BLaER1 treated with 17β-estradiol and CSF1 and Interleukin-3, amounts not matched to agents 10 nM and 100 nM (cell line): ENCODE results near the gene KIF1A.

Experiments used
- H3K27ac ChIP-seq, 11 experiments: shearing (Covaris generic); formaldehyde crosslinking; 2 replicates each; pipeline ENCODE4 v1.8.1; 2022
- H3K27me3 ChIP-seq, 11 experiments: shearing (Covaris generic); formaldehyde crosslinking; 2 replicates each; pipeline ENCODE4 v1.8.1; 2022
- H3K36me3 ChIP-seq, 11 experiments: shearing (Covaris generic); formaldehyde crosslinking; 2 replicates each; pipeline ENCODE4 v1.8.1; 2022
- H3K4me1 ChIP-seq, 10 experiments: shearing (Covaris generic); formaldehyde crosslinking; 2 replicates each; pipeline ENCODE4 v1.8.1; 2022
- H3K4me2 ChIP-seq, 11 experiments: shearing (Covaris generic); formaldehyde crosslinking; 2 replicates each; pipeline ENCODE4 v1.8.1; 2022
- H3K4me3 ChIP-seq, 10 experiments: shearing (Covaris generic); formaldehyde crosslinking; 2 replicates each; pipeline ENCODE4 v1.8.1; 2022
- H3K9ac ChIP-seq, 11 experiments: shearing (Covaris generic); formaldehyde crosslinking; 2 replicates each; pipeline ENCODE4 v1.8.1; 2022
- H3K9me3 ChIP-seq, 11 experiments: shearing (Covaris generic); formaldehyde crosslinking; replicated peaks in 1 of 11; 2 replicates each; pipeline ENCODE4 v1.8.1; 2022
- H4K20me1 ChIP-seq, 11 experiments: shearing (Covaris generic); formaldehyde crosslinking; 2 replicates each; pipeline ENCODE4 v1.8.1; 2022
- Cebpa-rat ChIP-seq, 11 experiments: shearing (Covaris generic); IDR thresholded peaks; 2 replicates each; pipeline ENCODE4 v1.8.1; 2022

Gene KIF1A

DNA sequence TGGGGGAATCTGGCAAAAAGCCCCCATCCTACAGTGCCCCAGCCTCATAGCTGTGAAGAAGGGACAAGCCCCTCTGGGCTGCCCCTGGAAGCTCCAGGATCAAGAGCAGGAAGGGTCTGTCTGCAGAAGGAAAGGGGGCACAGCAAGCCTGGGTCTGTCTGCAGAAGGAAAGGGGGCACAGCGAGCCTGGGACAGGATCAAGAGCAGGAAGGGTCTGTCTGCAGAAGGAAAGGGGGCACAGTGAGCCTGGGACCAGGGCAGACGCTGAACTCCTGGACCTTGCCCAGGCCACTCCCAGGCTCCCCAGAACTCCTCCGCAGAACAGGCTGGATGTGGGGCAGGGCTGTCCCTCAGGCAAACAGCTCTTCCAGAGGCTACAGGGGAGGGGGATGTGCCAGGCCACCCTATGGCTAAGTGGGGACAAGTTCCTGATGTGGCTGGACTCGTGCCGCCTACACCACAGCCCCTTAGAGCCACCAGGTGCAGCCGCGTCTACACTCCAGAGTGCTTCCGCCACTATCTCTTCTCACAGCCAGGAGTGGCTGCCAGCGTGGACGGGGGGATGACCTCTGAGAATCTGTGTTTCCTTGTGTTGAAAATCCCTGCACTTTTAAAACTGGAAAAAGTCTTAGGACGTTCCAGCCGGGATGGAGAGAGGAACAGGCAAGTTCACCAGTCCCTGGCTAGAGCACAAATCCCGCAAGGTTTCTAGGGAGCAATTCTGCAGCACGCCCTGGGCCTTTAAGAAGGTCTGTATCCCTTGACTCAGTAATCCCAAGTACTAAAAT is 20.8 kb downstream of the KIF1A start:
- Histone ChIP-seq H3K4me1 (peaks cover 0 to 37% (median 27%) of the 10 kb centered on the region in 10 experiments; a peak in 16 of 20 replicates), H3K4me2 (no peak overlapping the region), H4K20me1 (peaks cover 0 to 10% (median 0%) of the 10 kb centered on the region in 11 experiments; a peak in 1 of 22 replicates), H3K36me3 (no peaks in the 10 kb centered on the region), H3K9ac (no peak overlapping the region), H3K27ac (no peak overlapping the region), H3K4me3 (no peak overlapping the region), H3K27me3 (0 out of 22 replicates have a peak, but pooled peaks cover 0 to 3% (median 0%) of the 10 kb centered on the region in 11 experiments), H3K9me3 (peaks cover 0 to 18% (median 9%) of the 10 kb centered on the region in 11 experiments; a peak in 17 of 22 replicates)
- TF ChIP-seq Cebpa-rat (IDR thresholded peaks at IDR 0.05), result no peak

- Histone ChIP-seq H3K36me3 (no peaks in the 10 kb centered on the region), H3K9ac (no peak overlapping the region), H3K4me2 (peak overlapping the region in 4 of 11 experiments; percentile 67 to 79 (median 74); a peak in 5 of 22 replicates), H3K27ac (0 out of 22 replicates have a peak overlapping the region, but pooled peaks of 1 of the 11 experiments have one; percentile 49), H3K4me1 (peaks cover 0 to 37% (median 27%) of the 10 kb centered on the region in 10 experiments; a peak in 16 of 20 replicates), H4K20me1 (peaks cover 0 to 10% (median 0%) of the 10 kb centered on the region in 11 experiments; a peak in 1 of 22 replicates), H3K27me3 (0 out of 22 replicates have a peak, but pooled peaks cover 0 to 3% (median 0%) of the 10 kb centered on the region in 11 experiments), H3K4me3 (no peak overlapping the region), H3K9me3 (peaks cover 0 to 18% (median 9%) of the 10 kb centered on the region in 11 experiments; a peak in 17 of 22 replicates)
- no peak for TF ChIP-seq Cebpa-rat (IDR thresholded peaks at IDR 0.05)
Observed at GRCh38 chr2:240798327-240798905, 21.6 kb downstream of the KIF1A start.

- H3K36me3 ChIP-seq, result no peaks in the 10 kb centered on the region
- H3K9me3 ChIP-seq, result peaks cover 0 to 18% (median 9%) of the 10 kb centered on the region in 11 experiments; a peak in 17 of 22 replicates
- no peak for TF ChIP-seq Cebpa-rat (IDR thresholded peaks at IDR 0.05)
- H3K4me1 ChIP-seq, result peaks cover 0 to 37% (median 27%) of the 10 kb centered on the region in 10 experiments; a peak in 16 of 20 replicates
- H3K4me2 ChIP-seq, result peak overlapping the region in 7 of 11 experiments; percentile 55 to 79 (median 71); a peak in 12 of 22 replicates
- peak overlapping the region in 2 of 11 experiments; percentile 6 to 14; a peak in 2 of 22 replicates for H3K9ac ChIP-seq
- 0 out of 22 replicates have a peak, but pooled peaks cover 0 to 3% (median 0%) of the 10 kb centered on the region in 11 experiments for H3K27me3 ChIP-seq
- no peak overlapping the region for H3K4me3 ChIP-seq
- H3K27ac ChIP-seq, result peak overlapping the region in 1 of 11 experiments; percentile 49; a peak in 2 of 22 replicates
- H4K20me1 ChIP-seq, result peaks cover 0 to 10% (median 0%) of the 10 kb centered on the region in 11 experiments; a peak in 1 of 22 replicates
Observed at GRCh38 chr2:240797914-240798313, 22.1 kb downstream of the KIF1A start.

DNA sequence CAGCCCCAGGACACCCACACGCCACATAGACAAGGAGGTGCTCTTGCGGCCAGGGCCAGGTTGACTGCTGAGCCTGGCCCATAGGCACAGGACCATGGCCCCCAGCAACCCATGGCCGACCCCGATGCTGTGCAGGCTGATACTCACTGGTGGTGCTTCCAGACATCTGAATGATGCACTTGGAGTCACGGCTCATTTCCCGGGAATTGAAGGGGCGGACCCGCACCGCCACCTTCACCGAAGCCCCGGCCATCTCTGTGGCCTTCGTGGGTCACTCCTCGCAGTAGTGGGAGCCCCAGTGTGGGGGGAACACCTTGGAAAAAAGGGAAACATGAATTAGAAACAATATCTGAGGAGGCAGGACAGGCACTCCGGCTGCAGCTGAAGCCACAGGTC is 22.5 kb downstream of the KIF1A start:
- H3K27ac ChIP-seq, result peak overlapping the region in 2 of 11 experiments; percentile 14 to 49; a peak in 3 of 22 replicates
- peaks cover 0 to 18% (median 9%) of the 10 kb centered on the region in 11 experiments; a peak in 17 of 22 replicates for H3K9me3 ChIP-seq
- TF ChIP-seq Cebpa-rat (IDR thresholded peaks at IDR 0.05), result no peak
- H4K20me1 ChIP-seq, result peaks cover 0 to 10% (median 0%) of the 10 kb centered on the region in 11 experiments; a peak in 1 of 22 replicates
- 0 out of 22 replicates have a peak, but pooled peaks cover 0 to 3% (median 0%) of the 10 kb centered on the region in 11 experiments for H3K27me3 ChIP-seq
- H3K4me1 ChIP-seq, result peaks cover 0 to 37% (median 27%) of the 10 kb centered on the region in 10 experiments; a peak in 16 of 20 replicates
- H3K4me3 ChIP-seq, result no peak overlapping the region
- peak overlapping the region in 2 of 11 experiments; percentile 6 to 14; a peak in 2 of 22 replicates for H3K9ac ChIP-seq
- H3K4me2 ChIP-seq, result peak overlapping the region in 9 of 11 experiments; percentile 24 to 79 (median 67); a peak in 17 of 22 replicates
- no peaks in the 10 kb centered on the region for H3K36me3 ChIP-seq

GRCh38 chr2:240796543-240797499 is 23.2 kb downstream of the KIF1A start:
- Histone ChIP-seq H3K9me3 (peaks cover 0 to 16% (median 8%) of the 10 kb centered on the region in 11 experiments; a peak in 17 of 22 replicates), H3K36me3 (no peaks in the 10 kb centered on the region), H3K27ac (peak overlapping the region in 3 of 11 experiments; percentile 38 to 65 (median 49); a peak in 6 of 22 replicates), H3K4me2 (peak overlapping the region in 9 of 11 experiments; percentile 24 to 79 (median 67); a peak in 18 of 22 replicates), H3K27me3 (0 out of 22 replicates have a peak, but pooled peaks cover 0 to 3% (median 0%) of the 10 kb centered on the region in 11 experiments), H4K20me1 (peaks cover 0 to 10% (median 0%) of the 10 kb centered on the region in 11 experiments; a peak in 1 of 22 replicates), H3K4me3 (no peak overlapping the region), H3K9ac (peak overlapping the region in 3 of 11 experiments; percentile 14 to 61 (median 28); a peak in 3 of 22 replicates), H3K4me1 (peaks cover 0 to 37% (median 27%) of the 10 kb centered on the region in 10 experiments; a peak in 16 of 20 replicates)
- peak in 1 of 11 experiments; percentile 41; a peak in 1 of 22 replicates for TF ChIP-seq Cebpa-rat (IDR thresholded peaks at IDR 0.05)

DNA sequence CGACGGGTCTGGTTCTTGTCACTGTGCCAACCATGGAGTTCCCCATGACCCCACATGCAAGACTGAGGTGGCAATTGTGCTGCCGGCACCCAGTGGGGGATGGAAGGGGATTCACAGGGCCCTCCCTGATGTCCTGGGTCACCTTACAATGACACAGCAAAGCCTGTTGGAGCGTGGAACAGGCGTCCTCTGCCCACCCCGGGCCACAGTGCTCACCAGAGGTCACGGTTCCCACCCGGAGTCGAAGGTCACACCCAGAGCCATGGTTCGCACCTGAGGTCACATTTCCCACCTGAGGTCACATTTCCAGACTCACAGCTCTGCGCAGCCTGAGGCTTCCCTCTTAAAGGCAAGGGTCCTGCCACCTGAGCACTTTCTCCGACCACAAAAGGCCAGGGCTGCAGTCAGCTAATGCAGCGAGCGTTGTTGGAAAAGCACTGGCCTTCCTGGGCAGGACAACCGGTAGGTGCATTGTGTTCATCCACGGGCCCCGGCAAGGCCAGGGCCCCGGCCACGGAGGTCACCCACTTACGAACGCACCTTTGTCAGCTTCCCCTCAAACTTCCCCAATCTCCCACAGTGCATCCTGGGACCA is 24.0 kb downstream of the KIF1A start:
- Histone ChIP-seq H3K36me3 (no peaks in the 10 kb centered on the region), H3K4me1 (peaks cover 0 to 38% (median 27%) of the 10 kb centered on the region in 10 experiments; a peak in 16 of 20 replicates), H3K4me2 (peak overlapping the region in 9 of 11 experiments; percentile 24 to 79 (median 67); a peak in 17 of 22 replicates), H3K9me3 (peaks cover 0 to 8% (median 0%) of the 10 kb centered on the region in 11 experiments; a peak in 6 of 22 replicates), H3K27me3 (0 out of 22 replicates have a peak, but pooled peaks cover 0 to 3% (median 0%) of the 10 kb centered on the region in 11 experiments), H3K9ac (peak overlapping the region in 2 of 11 experiments; percentile 28 to 61; a peak in 3 of 22 replicates), H4K20me1 (peaks cover 0 to 10% (median 0%) of the 10 kb centered on the region in 11 experiments; a peak in 1 of 22 replicates), H3K27ac (peak overlapping the region in 3 of 11 experiments; percentile 38 to 65 (median 49); a peak in 5 of 22 replicates), H3K4me3 (no peak overlapping the region)
- TF ChIP-seq Cebpa-rat (IDR thresholded peaks at IDR 0.05), result no peak

DNA sequence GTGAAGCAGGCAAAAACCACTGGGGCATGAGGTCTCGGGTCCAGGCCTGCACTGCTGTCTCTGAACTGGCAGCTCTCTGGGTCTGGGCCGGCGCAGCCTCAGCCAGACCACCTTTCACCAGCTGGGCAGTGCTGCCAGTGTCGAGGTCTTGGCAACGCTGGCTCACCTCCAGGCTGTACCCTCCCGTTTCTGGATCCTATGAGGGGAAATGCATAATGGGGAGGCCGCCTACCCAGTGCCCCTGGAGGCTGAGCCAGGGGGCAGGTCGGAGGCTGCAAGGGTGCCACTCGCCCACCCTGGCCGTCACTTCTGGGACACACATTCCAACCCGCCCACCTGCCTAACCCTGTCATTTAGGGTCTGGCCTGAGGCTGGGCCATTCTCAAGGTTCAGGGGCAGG is 24.6 kb downstream of the KIF1A start:
- TF ChIP-seq Cebpa-rat (IDR thresholded peaks at IDR 0.05), result no peak
- Histone ChIP-seq H3K27ac (peak overlapping the region in 1 of 11 experiments; percentile 65; a peak in 1 of 22 replicates), H4K20me1 (peaks cover 0 to 10% (median 0%) of the 10 kb centered on the region in 11 experiments; a peak in 1 of 22 replicates), H3K9me3 (peaks cover 0 to 2% (median 0%) of the 10 kb centered on the region in 11 experiments; a peak in 4 of 22 replicates), H3K4me3 (no peak overlapping the region), H3K9ac (no peak overlapping the region), H3K27me3 (0 out of 22 replicates have a peak, but pooled peaks cover 0 to 3% (median 0%) of the 10 kb centered on the region in 11 experiments), H3K36me3 (no peaks in the 10 kb centered on the region), H3K4me2 (peak overlapping the region in 7 of 11 experiments; percentile 55 to 79 (median 71); a peak in 11 of 22 replicates), H3K4me1 (peaks cover 0 to 41% (median 27%) of the 10 kb centered on the region in 10 experiments; a peak in 16 of 20 replicates)
